CD4-positive, alpha-beta memory T cell (primary cell): ENCODE results near the gene SPPL3. TPM values are rescaled to one million over a fixed set of nuclear protein-coding genes. Genes with fewer than 3 reads are reported as not detected.

ENCODE experiments used
- CTCF ChIA-PET: fragments of 350-600 bp; sonication (Branson Sonifier 250); formaldehyde crosslinking; loops from one replicate; lab custom pipeline; 2021; ENCODE audit warnings: inconsistent platforms; ENCODE audit not compliant: partially characterized antibody; lab: Charles Lee
- POLR2A ChIA-PET: fragments of 350-600 bp; sonication (Branson Sonifier 250); formaldehyde crosslinking; loops from one replicate; lab custom pipeline; 2021; ENCODE audit not compliant: partially characterized antibody; lab: Charles Lee
- DNase-seq, 5 donors: peaks; one replicate each; pipeline versions ENCODE4 v3.0.0 to v3.0.0-alpha.2; 2020 to 2022; ENCODE audit warnings: mixed read lengths in 1 of 5
- H3K27ac ChIP-seq: one replicate; pipeline ENCODE4 v1.7.0; 2013; ENCODE audit warnings: low read depth, low read length
- H3K27me3 ChIP-seq: 2 replicates; pipeline ENCODE4 v1.7.0; 2013; ENCODE audit warnings: mild to moderate bottlenecking, low read length, moderate library complexity; ENCODE audit not compliant: insufficient read depth
- H3K36me3 ChIP-seq: 2 replicates; pipeline ENCODE4 v1.7.0; 2013; ENCODE audit warnings: mild to moderate bottlenecking, low read length, moderate library complexity; ENCODE audit not compliant: insufficient read depth
- H3K4me1 ChIP-seq: 2 replicates; pipeline ENCODE4 v1.7.0; 2013; ENCODE audit warnings: mild to moderate bottlenecking, low read length, moderate library complexity; ENCODE audit not compliant: insufficient read depth
- H3K4me3 ChIP-seq, 2 donors: one replicate each; pipeline ENCODE4 v1.7.0; 2013; ENCODE audit warnings: low read length in 2 of 2, mild to moderate bottlenecking in 1 of 2
- H3K9me3 ChIP-seq, 2 donors: one replicate each; pipeline ENCODE4 v1.7.0; 2013; ENCODE audit warnings: low read length in 2 of 2, control low read depth in 1 of 2; ENCODE audit not compliant: control insufficient read depth in 1 of 2
- H3K27ac Mint-ChIP-seq, 7 donors: one replicate each; pipeline ENCODE4 v1.8.0; 2020 to 2021; ENCODE audit warnings: mixed read lengths in 7 of 7, mild to moderate bottlenecking in 6 of 7, inconsistent platforms in 3 of 7, moderate library complexity in 3 of 7
- H3K27me3 Mint-ChIP-seq, 2 donors: one replicate each; pipeline ENCODE4 v1.8.0; 2020 to 2021; ENCODE audit warnings: mixed read lengths in 2 of 2
- H3K36me3 Mint-ChIP-seq, 2 donors: one replicate each; pipeline ENCODE4 v1.8.0; 2020 to 2021; ENCODE audit warnings: mixed read lengths in 2 of 2, inconsistent platforms in 1 of 2, mild to moderate bottlenecking in 1 of 2
- H3K4me1 Mint-ChIP-seq, 4 donors: one replicate each; pipeline ENCODE4 v1.8.0; 2020 to 2021; ENCODE audit warnings: mixed read lengths in 4 of 4, mild to moderate bottlenecking in 1 of 4
- H3K4me3 Mint-ChIP-seq, 8 donors: one replicate each; pipeline ENCODE4 v1.8.0; 2020 to 2021; ENCODE audit warnings: mixed read lengths in 8 of 8, mild to moderate bottlenecking in 7 of 8, moderate library complexity in 6 of 8, inconsistent platforms in 3 of 8
- H3K9me3 Mint-ChIP-seq, 8 donors: one replicate each; pipeline ENCODE4 v1.8.0; 2020 to 2021; ENCODE audit warnings: mixed read lengths in 8 of 8, mild to moderate bottlenecking in 5 of 8, inconsistent platforms in 3 of 8, moderate library complexity in 1 of 8
- intact Hi-C: fragments of 100-400 bp; cut with micrococcal nuclease; formaldehyde crosslinking; loops from one replicate; pipeline ENCODE4 v1.15.1; 2023
- polyA plus RNA-seq, 2 donors: library from polyadenylated mRNA; unstranded; fragments of 300-500 nt; fragmentation: Illumina TruSeq; gene quantifications; one replicate each; pipeline ENCODE4 v1.2.3, GENCODE V29; 2021
- total RNA-seq, 2 experiments: library from RNA; stranded (reverse); gene quantifications; one replicate each; pipeline ENCODE4 v1.2.3, GENCODE V29; 2021

SPPL3 gene
- total and polyA plus RNA-seq, 4 experiments from 2014 or later = 7.4 to 49.4 (median 44.8) TPM

GRCh38 chr12:120933786-120934185, 29.6 kb upstream of the SPPL3 start:
- no peaks in the 10 kb centered on the region for H3K4me1 ChIP-seq
- Mint-ChIP-seq H3K27ac (no peak overlapping the region), H3K4me3 (no peak overlapping the region), H3K36me3 (no peaks in the 10 kb centered on the region), H3K9me3 (no peaks in the 10 kb centered on the region), H3K4me1 (no peaks in the 10 kb centered on the region), H3K27me3 (peaks cover 1 to 8% of the 10 kb centered on the region in 2 donors)
- intact Hi-C loops = no loop called here
- POLR2A ChIA-PET = no interaction called here
- H3K27me3 ChIP-seq = no peaks in the 10 kb centered on the region
- H3K36me3 ChIP-seq = no peaks in the 10 kb centered on the region
- CTCF ChIA-PET = no interaction called here
- H3K4me3 ChIP-seq = no peak overlapping the region
- no peak overlapping the region for H3K27ac ChIP-seq
- no peak for DNase-seq
- H3K9me3 ChIP-seq = no peaks in the 10 kb centered on the region

GRCh38 chr12:120932956-120933526, 28.9 kb upstream of the SPPL3 start:
- CTCF ChIA-PET = no interaction called here
- Histone ChIP-seq H3K27ac (no peak overlapping the region), H3K9me3 (no peaks in the 10 kb centered on the region), H3K4me3 (no peak overlapping the region), H3K4me1 (no peaks in the 10 kb centered on the region), H3K27me3 (no peaks in the 10 kb centered on the region), H3K36me3 (no peaks in the 10 kb centered on the region)
- Mint-ChIP-seq H3K36me3 (no peaks in the 10 kb centered on the region), H3K9me3 (no peaks in the 10 kb centered on the region), H3K4me3 (no peak overlapping the region), H3K27ac (no peak overlapping the region), H3K27me3 (peaks cover 1 to 4% of the 10 kb centered on the region in 2 donors), H3K4me1 (no peaks in the 10 kb centered on the region)
- no peak for DNase-seq
- POLR2A ChIA-PET = no interaction called here
- intact Hi-C loops = no loop called here

DNA sequence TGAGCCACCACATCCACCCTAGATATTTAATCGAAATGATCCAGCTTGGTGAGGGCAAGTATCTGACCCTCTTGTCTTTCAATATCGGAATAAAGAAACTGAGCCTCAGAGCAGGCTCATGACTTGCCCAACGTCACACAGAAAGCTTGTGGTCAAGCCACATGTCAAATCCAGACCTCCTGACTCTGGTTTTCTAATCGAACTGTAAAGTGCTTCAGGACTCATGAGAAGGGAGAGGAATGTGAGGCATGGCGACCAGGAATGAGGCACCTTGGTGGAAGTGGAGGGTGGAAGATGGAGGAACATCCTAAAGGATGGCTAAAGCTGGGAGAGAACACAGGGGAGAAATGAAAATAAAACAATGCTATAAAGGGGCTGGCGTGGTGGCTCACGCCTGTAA, 27.9 kb upstream of the SPPL3 start:
- H3K36me3 Mint-ChIP-seq = no peaks in the 10 kb centered on the region
- Histone ChIP-seq H3K27me3 (no peaks in the 10 kb centered on the region), H3K27ac (no peak overlapping the region), H3K36me3 (no peaks in the 10 kb centered on the region), H3K9me3 (no peaks in the 10 kb centered on the region), H3K4me3 (no peak overlapping the region), H3K4me1 (no peaks in the 10 kb centered on the region)
- ChIA-PET POLR2A (no interaction called here), CTCF (no interaction called here)
- H3K4me1 Mint-ChIP-seq = no peaks in the 10 kb centered on the region
- no peak overlapping the region for H3K4me3 Mint-ChIP-seq
- no peaks in the 10 kb centered on the region for H3K27me3 Mint-ChIP-seq
- no peak for DNase-seq
- intact Hi-C loops = no loop called here
- no peak overlapping the region for H3K27ac Mint-ChIP-seq
- no peaks in the 10 kb centered on the region for H3K9me3 Mint-ChIP-seq

GRCh38 chr12:120930032-120930431, 25.9 kb upstream of the SPPL3 start:
- POLR2A ChIA-PET = no interaction called here
- no peaks in the 10 kb centered on the region for H3K36me3 Mint-ChIP-seq
- H3K9me3 Mint-ChIP-seq = no peaks in the 10 kb centered on the region
- intact Hi-C loops = no loop called here
- H3K27me3 Mint-ChIP-seq = no peaks in the 10 kb centered on the region
- no peak for DNase-seq
- no peak overlapping the region for H3K4me3 Mint-ChIP-seq
- H3K4me3 ChIP-seq = no peak overlapping the region
- H3K9me3 ChIP-seq = no peaks in the 10 kb centered on the region
- H3K27ac ChIP-seq = no peak overlapping the region
- CTCF ChIA-PET = no interaction called here
- H3K4me1 ChIP-seq = no peaks in the 10 kb centered on the region
- H3K27ac Mint-ChIP-seq = no peak overlapping the region
- H3K4me1 Mint-ChIP-seq = no peaks in the 10 kb centered on the region
- H3K27me3 ChIP-seq = no peaks in the 10 kb centered on the region
- H3K36me3 ChIP-seq = no peaks in the 10 kb centered on the region

- no peak overlapping the region for H3K27ac ChIP-seq
- Mint-ChIP-seq H3K36me3 (no peaks in the 10 kb centered on the region), H3K4me3 (no peak overlapping the region), H3K27ac (no peak overlapping the region), H3K9me3 (no peaks in the 10 kb centered on the region), H3K27me3 (no peaks in the 10 kb centered on the region), H3K4me1 (no peaks in the 10 kb centered on the region)
- CTCF ChIA-PET = interaction anchor here (0.5 kb wide), 1 partner anchor 168 kb away, joined by 4 read pairs; no protein-coding TSS in a partner anchor
- H3K27me3 ChIP-seq = no peaks in the 10 kb centered on the region
- no peak overlapping the region for H3K4me3 ChIP-seq
- no peaks in the 10 kb centered on the region for H3K36me3 ChIP-seq
- POLR2A ChIA-PET = no interaction called here
- no peaks in the 10 kb centered on the region for H3K9me3 ChIP-seq
- intact Hi-C loops = no loop called here
- DNase-seq = no peak
- H3K4me1 ChIP-seq = no peaks in the 10 kb centered on the region
Observed at GRCh38 chr12:120928864-120929652, 24.9 kb upstream of the SPPL3 start.

GRCh38 chr12:120925740-120926563, 21.8 kb upstream of the SPPL3 start:
- Histone ChIP-seq H3K9me3 (no peaks in the 10 kb centered on the region), H3K27me3 (no peaks in the 10 kb centered on the region), H3K4me3 (no peak overlapping the region), H3K36me3 (no peaks in the 10 kb centered on the region), H3K27ac (no peak overlapping the region), H3K4me1 (no peaks in the 10 kb centered on the region)
- no peak overlapping the region for H3K4me3 Mint-ChIP-seq
- POLR2A ChIA-PET = no interaction called here
- H3K27me3 Mint-ChIP-seq = no peaks in the 10 kb centered on the region
- H3K4me1 Mint-ChIP-seq = no peaks in the 10 kb centered on the region
- peaks cover 0 to 2% (median 0%) of the 10 kb centered on the region in 8 donors for H3K9me3 Mint-ChIP-seq
- intact Hi-C loops = no loop called here
- H3K36me3 Mint-ChIP-seq = no peaks in the 10 kb centered on the region
- CTCF ChIA-PET = interaction anchor here (1.7 kb wide), 1 partner anchor 18 kb away, joined by 4 read pairs; no protein-coding TSS in a partner anchor
- DNase-seq = no peak
- no peak overlapping the region for H3K27ac Mint-ChIP-seq

GRCh38 chr12:120922279-120922678, 18.1 kb upstream of the SPPL3 start:
- Histone ChIP-seq H3K27me3 (no peaks in the 10 kb centered on the region), H3K36me3 (no peaks in the 10 kb centered on the region), H3K4me3 (no peak overlapping the region), H3K9me3 (peaks cover 0 to 6% of the 10 kb centered on the region in 2 donors), H3K4me1 (no peaks in the 10 kb centered on the region), H3K27ac (no peak overlapping the region)
- Mint-ChIP-seq H3K4me1 (no peaks in the 10 kb centered on the region), H3K27ac (no peak overlapping the region), H3K36me3 (no peaks in the 10 kb centered on the region), H3K27me3 (no peaks in the 10 kb centered on the region), H3K4me3 (no peak overlapping the region), H3K9me3 (peaks cover 0 to 22% (median 14%) of the 10 kb centered on the region in 8 donors)
- CTCF ChIA-PET = no interaction called here
- intact Hi-C loops = no loop called here
- DNase-seq = no peak
- POLR2A ChIA-PET = no interaction called here
